HG03439 (cell line): ENCODE results near the gene PDE1A.

Experiments used
- ATAC-seq: cut with Tn5 transposase; IDR thresholded peaks from one replicate; pipeline ENCODE4 v1.9.1; 2021; ENCODE audit warnings: mild to moderate bottlenecking, moderate library complexity; ENCODE audit not compliant: unreplicated experiment

PDE1A gene

GRCh38 chr2:182359990-182360662 is 66.7 kb downstream of the PDE1A start:
- ATAC-seq, result no peak

- ATAC-seq, result no peak
Observed at GRCh38 chr2:182359027-182359989, 67.5 kb downstream of the PDE1A start.

GRCh38 chr2:182358601-182359000 is 68.2 kb downstream of the PDE1A start:
- ATAC-seq, result no peak

- no peak for ATAC-seq
Observed at GRCh38 chr2:182355815-182356214, 71.0 kb downstream of the PDE1A start.

- ATAC-seq, result no peak
Observed at GRCh38 chr2:182351427-182351826, 75.4 kb downstream of the PDE1A start.

- no peak for ATAC-seq
Observed at GRCh38 chr2:182349268-182349667, 77.6 kb downstream of the PDE1A start.

GRCh38 chr2:182345384-182345783 is 81.5 kb downstream of the PDE1A start:
- no peak for ATAC-seq

GRCh38 chr2:182330451-182331305 is 96.2 kb downstream of the PDE1A start:
- no peak for ATAC-seq

- no peak for ATAC-seq
Observed at GRCh38 chr2:182324665-182325064, 102.2 kb downstream of the PDE1A start.

GRCh38 chr2:182321096-182321495 is 105.7 kb downstream of the PDE1A start:
- no peak for ATAC-seq

- ATAC-seq, result no peak
Observed at GRCh38 chr2:182319556-182320505, 107.0 kb downstream of the PDE1A start.

GRCh38 chr2:182318466-182319220 is 108.2 kb downstream of the PDE1A start:
- no peak for ATAC-seq

GRCh38 chr2:182316950-182317349 is 109.9 kb downstream of the PDE1A start:
- no peak for ATAC-seq

GRCh38 chr2:182302972-182303371 is 123.9 kb downstream of the PDE1A start:
- no peak for ATAC-seq

GRCh38 chr2:182302174-182302573 is 124.7 kb downstream of the PDE1A start:
- no peak for ATAC-seq

GRCh38 chr2:182301093-182301492 is 125.7 kb downstream of the PDE1A start:
- no peak for ATAC-seq

GRCh38 chr2:182300608-182301007 is 126.2 kb downstream of the PDE1A start:
- no peak for ATAC-seq

GRCh38 chr2:182299632-182300031 is 127.2 kb downstream of the PDE1A start:
- ATAC-seq, result no peak

GRCh38 chr2:182298456-182298855 is 128.4 kb downstream of the PDE1A start:
- no peak for ATAC-seq
